ENCODE measurements around the gene NUDT16. TPM values are rescaled to one million over a fixed set of nuclear protein-coding genes. Genes with fewer than 3 reads are reported as not detected.

NUDT16 gene
- total RNA-seq, 1 experiment from 2014 or later = 13.0 TPM

- TF ChIP-seq CTCF (IDR thresholded peaks at IDR 0.05; ENCODE audit: unreplicated experiment) = no peak
- intact Hi-C loops (cut with micrococcal nuclease) = no loop called here
- no peak for DNase-seq (ENCODE audit: unreplicated experiment)
- H3K27ac Mint-ChIP-seq (ENCODE audit: low read depth, unreplicated experiment) = no peak overlapping the region
- POLR2A ChIA-PET = interaction anchor here (0.5 to 0.6 kb wide), 2 partner anchors 12 to 94 kb away, joined by 3 read pairs; no protein-coding TSS in a partner anchor
- no peaks in the 10 kb centered on the region for H3K27me3 Mint-ChIP-seq (ENCODE audit: insufficient read depth, unreplicated experiment)
- peaks cover 31% of the 10 kb centered on the region for H3K4me1 Mint-ChIP-seq (ENCODE audit: insufficient read depth, unreplicated experiment)
- BruUV-seq (replicated peaks) = no TSS peak
- H3K4me3 Mint-ChIP-seq (ENCODE audit: unreplicated experiment) = no peak overlapping the region
- CTCF ChIA-PET = interaction anchor here (0.5 to 1.0 kb wide), 3 partner anchors 24 to 834 kb away, joined by 3 to 4 read pairs (median 3); no protein-coding TSS in a partner anchor
- no peaks in the 10 kb centered on the region for H3K36me3 Mint-ChIP-seq (ENCODE audit: insufficient read depth, unreplicated experiment)
- no peaks in the 10 kb centered on the region for H3K9me3 Mint-ChIP-seq (ENCODE audit: unreplicated experiment)
Observed at GRCh38 chr3:131353016-131353877, 28.3 kb upstream of the NUDT16 start.

GRCh38 chr3:131353986-131354385 lies 27.6 kb upstream of the NUDT16 start:
- ChIA-PET POLR2A (no interaction called here), CTCF (interaction anchor here (1.0 kb wide), 1 partner anchor 25 kb away, joined by 3 read pairs; no protein-coding TSS in a partner anchor)
- no peak overlapping the region for H3K27ac Mint-ChIP-seq (ENCODE audit: low read depth, unreplicated experiment)
- peaks cover 27% of the 10 kb centered on the region for H3K4me1 Mint-ChIP-seq (ENCODE audit: insufficient read depth, unreplicated experiment)
- H3K9me3 Mint-ChIP-seq (ENCODE audit: unreplicated experiment) = no peaks in the 10 kb centered on the region
- intact Hi-C loops (cut with micrococcal nuclease) = no loop called here
- no peak overlapping the region for H3K4me3 Mint-ChIP-seq (ENCODE audit: unreplicated experiment)
- DNase-seq (ENCODE audit: unreplicated experiment) = no peak
- H3K36me3 Mint-ChIP-seq (ENCODE audit: insufficient read depth, unreplicated experiment) = no peaks in the 10 kb centered on the region
- no peak for TF ChIP-seq CTCF (IDR thresholded peaks at IDR 0.05; ENCODE audit: unreplicated experiment)
- H3K27me3 Mint-ChIP-seq (ENCODE audit: insufficient read depth, unreplicated experiment) = no peaks in the 10 kb centered on the region
- BruUV-seq (replicated peaks) = no TSS peak

- Mint-ChIP-seq H3K27me3 (ENCODE audit: insufficient read depth, unreplicated experiment) (no peaks in the 10 kb centered on the region), H3K36me3 (ENCODE audit: insufficient read depth, unreplicated experiment) (no peaks in the 10 kb centered on the region), H3K4me3 (ENCODE audit: unreplicated experiment) (no peak overlapping the region), H3K4me1 (ENCODE audit: insufficient read depth, unreplicated experiment) (peaks cover 6% of the 10 kb centered on the region), H3K27ac (ENCODE audit: low read depth, unreplicated experiment) (no peak overlapping the region), H3K9me3 (ENCODE audit: unreplicated experiment) (no peaks in the 10 kb centered on the region)
- no peak for TF ChIP-seq CTCF (IDR thresholded peaks at IDR 0.05; ENCODE audit: unreplicated experiment)
- BruUV-seq (replicated peaks) = no TSS peak
- DNase-seq (ENCODE audit: unreplicated experiment) = no peak
- ChIA-PET CTCF (interaction anchor here (0.6 kb wide), 1 partner anchor 154 kb away, joined by 3 read pairs; no protein-coding TSS in a partner anchor), POLR2A (no interaction called here)
- intact Hi-C loops (cut with micrococcal nuclease) = no loop called here
Observed at GRCh38 chr3:131356006-131356595, 25.5 kb upstream of the NUDT16 start.

GRCh38 chr3:131357275-131357674 lies 24.3 kb upstream of the NUDT16 start:
- Mint-ChIP-seq H3K36me3 (ENCODE audit: insufficient read depth, unreplicated experiment) (peaks cover 4% of the 10 kb centered on the region), H3K27me3 (ENCODE audit: insufficient read depth, unreplicated experiment) (no peaks in the 10 kb centered on the region), H3K27ac (ENCODE audit: low read depth, unreplicated experiment) (no peak overlapping the region), H3K9me3 (ENCODE audit: unreplicated experiment) (peaks cover 2% of the 10 kb centered on the region), H3K4me3 (ENCODE audit: unreplicated experiment) (no peak overlapping the region), H3K4me1 (ENCODE audit: insufficient read depth, unreplicated experiment) (peaks cover 5% of the 10 kb centered on the region)
- no peak for DNase-seq (ENCODE audit: unreplicated experiment)
- POLR2A ChIA-PET = no interaction called here
- intact Hi-C loops (cut with micrococcal nuclease) = no loop called here
- CTCF ChIA-PET = interaction anchor here (0.6 kb wide), 1 partner anchor 749 kb away, joined by 3 read pairs; no protein-coding TSS in a partner anchor
- no peak for TF ChIP-seq CTCF (IDR thresholded peaks at IDR 0.05; ENCODE audit: unreplicated experiment)
- no TSS peak for BruUV-seq (replicated peaks)
